PC-9 (cell line): ENCODE results near the gene USP36. TPM values are rescaled to one million over a fixed set of nuclear protein-coding genes. Genes with fewer than 3 reads are reported as not detected.

Experiments used
- BruUV-seq: library from RNA; stranded (reverse); fragments of 400-500 nt; replicated peaks from 2 replicates; lab custom pipeline; 2021; lab: Mats Ljungman, UMichigan
- CTCF ChIA-PET: fragments of 300-600 bp; sonication (Branson Sonifier 250); formaldehyde crosslinking; loops from one replicate; lab custom pipeline; 2022; ENCODE audit warnings: antibody characterized with exemption; lab: Charles Lee
- POLR2A ChIA-PET: fragments of 300-600 bp; sonication (Branson Sonifier 250); formaldehyde crosslinking; loops from one replicate; lab custom pipeline; 2022; ENCODE audit warnings: antibody characterized with exemption; ENCODE audit not compliant: unreplicated experiment; lab: Charles Lee
- DNase-seq, 2 experiments: peaks; one replicate each; pipeline versions ENCODE4 v3.0.0 to v3.0.0-alpha.2; 2015 to 2022; ENCODE audit warnings: mixed read lengths in 1 of 2
- H2AFZ ChIP-seq: fragments of 200-600 bp; sonication (generic); 2 replicates; pipeline ENCODE4 v1.8.1; 2017; ENCODE audit warnings: antibody characterized with exemption
- H3F3A ChIP-seq: fragments of 200-600 bp; sonication (generic); 2 replicates; pipeline ENCODE4 v1.8.1; 2017; ENCODE audit warnings: antibody characterized with exemption, mild to moderate bottlenecking, low read depth; ENCODE audit not compliant: insufficient read depth
- H3K27ac ChIP-seq: fragments of 200-600 bp; sonication (generic); 2 replicates; pipeline ENCODE4 v1.6.1; 2016; ENCODE audit warnings: mixed run types
- H3K27me3 ChIP-seq: fragments of 200-600 bp; sonication (generic); 2 replicates; pipeline ENCODE4 v1.6.1; 2016; ENCODE audit warnings: low read depth, mixed run types; ENCODE audit not compliant: insufficient read depth
- H3K36me3 ChIP-seq: fragments of 200-600 bp; sonication (generic); 2 replicates; pipeline ENCODE4 v1.6.1; 2016; ENCODE audit warnings: low read depth, mixed run types
- H3K4me1 ChIP-seq: fragments of 200-600 bp; sonication (generic); replicated peaks from 2 replicates; pipeline ENCODE4 v1.6.1; 2016; ENCODE audit warnings: mixed run types; ENCODE audit not compliant: insufficient read depth
- H3K4me2 ChIP-seq: fragments of 200-600 bp; sonication (generic); 2 replicates; pipeline ENCODE4 v1.6.1; 2017; ENCODE audit warnings: mixed run types
- H3K4me3 ChIP-seq: fragments of 200-600 bp; sonication (generic); 2 replicates; pipeline ENCODE4 v1.6.1; 2016; ENCODE audit warnings: mixed run types
- H3K79me2 ChIP-seq: fragments of 200-600 bp; sonication (generic); 2 replicates; pipeline ENCODE4 v1.6.1; 2017; ENCODE audit warnings: low read depth, mixed run types
- H3K9me2 ChIP-seq: fragments of 200-600 bp; sonication (generic); 2 replicates; pipeline ENCODE4 v1.8.1; 2017; ENCODE audit warnings: mild to moderate bottlenecking; ENCODE audit not compliant: insufficient read depth
- H3K9me3 ChIP-seq: fragments of 200-600 bp; sonication (generic); 2 replicates; pipeline ENCODE4 v1.8.1; 2016; ENCODE audit warnings: low read depth; ENCODE audit not compliant: insufficient read depth
- H4K20me1 ChIP-seq: fragments of 200-600 bp; sonication (generic); 2 replicates; pipeline ENCODE4 v1.8.1; 2017; ENCODE audit not compliant: insufficient read depth
- EZH2 ChIP-seq: fragments of 200-600 bp; sonication (generic); IDR thresholded peaks from 2 replicates; pipeline ENCODE4 v1.8.0; 2017; ENCODE audit warnings: antibody characterized with exemption, low read depth
- intact Hi-C: fragments of 100-400 bp; cut with micrococcal nuclease; formaldehyde crosslinking; loops from one replicate; pipeline ENCODE4 v1.10.0; 2022; ENCODE audit not compliant: unreplicated experiment
- total RNA-seq: library from RNA; stranded (reverse); gene quantifications from 2 replicates; pipeline ENCODE4 v1.2.3, GENCODE V29; 2021
- TF ChIP-seq, protein P1 (sequence below): fragments of 200-600 bp; sonication (generic); conservative IDR thresholded peaks from 2 replicates; pipeline ENCODE4 v1.6.1; 2017; ENCODE audit warnings: mixed run types, antibody characterized with exemption, mild to moderate bottlenecking, moderate library complexity

The USP36 gene
- total RNA-seq, 1 experiment from 2014 or later = 46.2 TPM

DNA sequence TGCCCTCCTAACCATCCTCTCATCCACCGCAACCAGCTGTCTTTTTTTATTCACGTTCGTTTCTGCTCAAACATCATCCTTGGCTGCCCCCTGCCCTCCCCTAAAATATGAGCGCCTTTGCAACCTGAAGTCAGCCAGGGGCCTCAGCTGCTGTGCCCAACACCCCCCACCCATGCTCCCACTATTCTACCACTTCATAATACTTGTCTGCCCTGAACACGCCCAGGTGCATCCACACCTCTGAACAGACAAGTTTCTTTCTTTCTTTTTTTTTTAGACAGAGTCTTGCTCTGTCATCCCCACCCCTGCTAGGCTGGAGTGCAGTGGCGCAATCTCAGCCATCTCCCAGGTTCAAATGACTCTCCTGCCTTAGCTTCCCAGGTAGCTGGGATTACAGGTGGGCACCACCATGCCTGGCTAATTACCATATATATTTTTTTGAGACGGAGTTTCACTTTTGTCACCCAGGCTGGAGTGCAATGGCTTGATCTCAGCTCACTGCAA is 35.5 kb upstream of the USP36 start:
- ChIA-PET CTCF (interaction anchor here (1.4 kb wide), 1 partner anchor 10 kb away, joined by 11 read pairs; no protein-coding TSS in a partner anchor), POLR2A (interaction anchor here (0.8 kb wide), 1 partner anchor 9 kb away, joined by 6 read pairs; no protein-coding TSS in a partner anchor)
- no TSS peak for BruUV-seq
- H3F3A ChIP-seq = peaks cover 18% of the 10 kb centered on the region
- no peaks in the 10 kb centered on the region for H4K20me1 ChIP-seq
- no peaks in the 10 kb centered on the region for H3K9me3 ChIP-seq
- no peaks in the 10 kb centered on the region for H3K36me3 ChIP-seq
- peak overlapping the region; percentile 34 for H3K4me2 ChIP-seq
- peaks cover 34% of the 10 kb centered on the region for H3K4me1 ChIP-seq
- no peaks in the 10 kb centered on the region for H3K9me2 ChIP-seq
- H3K27ac ChIP-seq = 0 out of 2 replicates have a peak overlapping the region, but pooled peaks have one; percentile 28
- TF ChIP-seq EZH2 = no peak
- TF ChIP-seq, protein P1, sequence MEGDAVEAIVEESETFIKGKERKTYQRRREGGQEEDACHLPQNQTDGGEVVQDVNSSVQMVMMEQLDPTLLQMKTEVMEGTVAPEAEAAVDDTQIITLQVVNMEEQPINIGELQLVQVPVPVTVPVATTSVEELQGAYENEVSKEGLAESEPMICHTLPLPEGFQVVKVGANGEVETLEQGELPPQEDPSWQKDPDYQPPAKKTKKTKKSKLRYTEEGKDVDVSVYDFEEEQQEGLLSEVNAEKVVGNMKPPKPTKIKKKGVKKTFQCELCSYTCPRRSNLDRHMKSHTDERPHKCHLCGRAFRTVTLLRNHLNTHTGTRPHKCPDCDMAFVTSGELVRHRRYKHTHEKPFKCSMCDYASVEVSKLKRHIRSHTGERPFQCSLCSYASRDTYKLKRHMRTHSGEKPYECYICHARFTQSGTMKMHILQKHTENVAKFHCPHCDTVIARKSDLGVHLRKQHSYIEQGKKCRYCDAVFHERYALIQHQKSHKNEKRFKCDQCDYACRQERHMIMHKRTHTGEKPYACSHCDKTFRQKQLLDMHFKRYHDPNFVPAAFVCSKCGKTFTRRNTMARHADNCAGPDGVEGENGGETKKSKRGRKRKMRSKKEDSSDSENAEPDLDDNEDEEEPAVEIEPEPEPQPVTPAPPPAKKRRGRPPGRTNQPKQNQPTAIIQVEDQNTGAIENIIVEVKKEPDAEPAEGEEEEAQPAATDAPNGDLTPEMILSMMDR = no peak
- H3K79me2 ChIP-seq = peaks cover 5% of the 10 kb centered on the region; the same call in 1 of the 2 replicates
- no peaks in the 10 kb centered on the region for H3K27me3 ChIP-seq
- H2AFZ ChIP-seq = no peak overlapping the region
- intact Hi-C loops = no loop called here
- H3K4me3 ChIP-seq = no peak overlapping the region
- no peak for DNase-seq

DNA sequence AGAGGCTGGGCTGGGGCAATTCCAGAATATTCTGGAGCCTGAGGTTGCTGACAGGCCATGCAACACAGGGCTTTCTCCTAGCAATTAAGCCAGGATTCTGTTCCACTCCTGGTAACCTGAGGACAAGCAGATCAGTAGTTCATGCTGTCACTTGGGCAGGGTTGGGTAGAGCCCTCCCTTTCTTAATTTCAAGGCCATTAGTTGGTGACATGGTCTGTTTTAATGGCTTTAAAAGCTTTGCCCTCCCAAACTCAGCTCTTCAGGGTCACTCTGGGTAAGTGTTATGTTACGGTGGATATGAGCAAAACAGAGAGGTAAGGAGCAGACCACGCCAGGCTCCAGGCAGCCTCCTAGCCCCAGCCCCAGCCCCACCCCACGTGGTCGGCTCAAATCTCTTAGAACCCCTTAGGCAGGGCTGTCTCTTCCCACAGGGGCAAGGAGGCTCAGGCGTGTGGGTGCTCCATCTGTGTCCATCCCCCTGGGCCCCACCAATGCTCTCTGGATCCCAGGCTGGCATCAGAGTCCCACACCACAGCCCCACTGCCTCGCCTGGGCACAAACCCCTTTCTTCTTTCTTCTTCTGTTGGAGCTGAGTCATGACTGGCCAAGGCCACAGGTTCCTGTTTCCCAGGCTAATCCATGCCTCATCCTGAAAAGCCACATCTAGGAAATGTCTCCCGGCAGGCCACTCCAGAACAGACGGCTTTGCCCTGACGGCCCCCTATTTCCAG is 34.9 kb upstream of the USP36 start:
- CTCF ChIA-PET = interaction anchor here (1.4 kb wide), 1 partner anchor 10 kb away, joined by 11 read pairs; no protein-coding TSS in a partner anchor
- peaks cover 5% of the 10 kb centered on the region; the same call in 1 of the 2 replicates for H3K79me2 ChIP-seq
- H3K4me1 ChIP-seq = peaks cover 34% of the 10 kb centered on the region
- no peaks in the 10 kb centered on the region for H4K20me1 ChIP-seq
- DNase-seq = peak in 1 of 2 experiments; percentile 26
- no peak for TF ChIP-seq EZH2
- TF ChIP-seq, protein P1 = no peak
- 0 out of 2 replicates have a peak overlapping the region, but pooled peaks have one; percentile 28 for H3K27ac ChIP-seq
- H3F3A ChIP-seq = peaks cover 18% of the 10 kb centered on the region
- no peaks in the 10 kb centered on the region for H3K9me3 ChIP-seq
- intact Hi-C loops = no loop called here
- BruUV-seq = no TSS peak
- no peak overlapping the region for H2AFZ ChIP-seq
- peak overlapping the region; percentile 34 for H3K4me2 ChIP-seq
- no peaks in the 10 kb centered on the region for H3K27me3 ChIP-seq
- H3K36me3 ChIP-seq = no peaks in the 10 kb centered on the region
- H3K4me3 ChIP-seq = no peak overlapping the region
- POLR2A ChIA-PET = interaction anchor here (0.8 kb wide), 1 partner anchor 10 kb away, joined by 6 read pairs; no protein-coding TSS in a partner anchor
- no peaks in the 10 kb centered on the region for H3K9me2 ChIP-seq

DNA sequence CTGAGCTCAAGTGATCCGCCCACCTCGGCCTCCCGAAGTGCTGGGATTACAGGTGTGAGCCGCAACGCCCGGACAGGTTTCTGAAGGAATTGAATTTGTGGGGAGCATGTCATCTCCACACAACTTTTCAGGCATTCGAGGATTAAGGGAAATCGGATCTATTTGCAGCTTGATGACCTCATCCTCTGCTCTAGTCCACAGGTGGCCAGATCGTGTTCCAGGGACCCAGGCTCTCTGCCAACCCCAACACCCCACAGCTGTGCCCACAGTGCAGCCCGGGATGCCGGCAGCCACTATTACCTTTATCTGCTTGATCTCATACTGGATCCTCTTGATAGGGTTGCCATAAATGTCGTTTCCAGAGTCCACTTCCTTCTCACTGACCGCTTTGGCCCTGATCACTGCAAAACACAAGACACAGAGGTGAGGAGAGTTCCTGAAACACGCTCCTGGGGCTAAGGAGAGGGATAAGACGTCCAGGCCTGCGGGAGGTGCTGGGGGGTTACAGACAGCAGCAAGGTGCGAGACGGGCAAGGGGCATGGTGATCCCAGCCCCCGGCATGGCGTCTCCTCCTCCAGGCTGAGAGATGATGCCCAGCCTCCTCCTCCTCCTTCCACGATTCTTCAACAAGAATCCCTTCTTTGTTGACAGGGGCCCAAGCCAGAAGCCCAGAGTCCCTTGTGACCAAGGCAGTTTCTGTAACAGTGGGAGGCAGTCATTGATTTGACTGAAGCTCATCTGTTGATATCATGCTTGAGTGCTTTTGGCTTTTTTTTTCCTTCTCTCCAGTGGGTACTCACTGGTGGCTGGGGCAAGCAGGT is 33.1 kb upstream of the USP36 start:
- intact Hi-C loops = loop anchor here (1.0 to 2.0 kb wide), 3 partner anchors 26 to 97 kb away; no protein-coding TSS in a partner anchor
- POLR2A ChIA-PET = interaction anchor here (0.6 kb wide), 1 partner anchor 559 kb away, joined by 5 read pairs; no protein-coding TSS in a partner anchor
- peak overlapping the region; percentile 45 for H3K4me2 ChIP-seq
- TSS peak; percentile 91 for BruUV-seq
- H2AFZ ChIP-seq = no peak overlapping the region
- DNase-seq = peak; percentile 91
- peak overlapping the region; percentile 56 for H3K27ac ChIP-seq
- H3K9me2 ChIP-seq = no peaks in the 10 kb centered on the region
- no peaks in the 10 kb centered on the region for H3K36me3 ChIP-seq
- TF ChIP-seq, protein P1 = no peak
- no peak for TF ChIP-seq EZH2
- H3K4me1 ChIP-seq = peaks cover 34% of the 10 kb centered on the region
- H3K4me3 ChIP-seq = no peak overlapping the region
- H3K79me2 ChIP-seq = peaks cover 5% of the 10 kb centered on the region; the same call in 1 of the 2 replicates
- H3F3A ChIP-seq = peaks cover 18% of the 10 kb centered on the region
- no peaks in the 10 kb centered on the region for H3K27me3 ChIP-seq
- no peaks in the 10 kb centered on the region for H4K20me1 ChIP-seq
- no peaks in the 10 kb centered on the region for H3K9me3 ChIP-seq
- CTCF ChIA-PET = interaction anchor here (0.6 to 1.0 kb wide), 3 partner anchors 12 to 87 kb away, joined by 3 to 11 read pairs (median 9); no protein-coding TSS in a partner anchor
